Measurements from ENCODE around the gene WDR76.

Gene WDR76

GRCh38 chr15:43899928-43900327, 73.1 kb downstream of the WDR76 start:
- H2AFZ ChIP-seq (ENCODE audit: low read depth), result no peak overlapping the region
- no peaks in the 10 kb centered on the region for H3K36me3 ChIP-seq (ENCODE audit: insufficient read depth)
- no peak for TF ChIP-seq CTCF (conservative IDR thresholded peaks at IDR 0.05; ENCODE audit: low read depth, low read length)
- H3K27ac ChIP-seq, result no peak overlapping the region
- H3K79me2 ChIP-seq (ENCODE audit: insufficient read depth, low read depth), result no peaks in the 10 kb centered on the region
- H3K4me2 ChIP-seq, result no peak overlapping the region
- H3K4me3 ChIP-seq (IDR thresholded peaks at IDR 0.05; ENCODE audit: insufficient read depth, low read depth, low read length), result no peak overlapping the region
- H3K27me3 ChIP-seq (ENCODE audit: insufficient read depth, low read depth), result no peaks in the 10 kb centered on the region
- H3K4me1 ChIP-seq (ENCODE audit: low read depth, poor library complexity, severe bottlenecking), result peaks cover 9% of the 10 kb centered on the region
- H3K9ac ChIP-seq, result no peak overlapping the region
- no peaks in the 10 kb centered on the region for H4K20me1 ChIP-seq (ENCODE audit: insufficient read depth)

- no peak overlapping the region for H3K27ac ChIP-seq
Measured at GRCh38 chr15:43900996-43901395, 74.2 kb downstream of the WDR76 start.

GRCh38 chr15:43901495-43901894, 74.7 kb downstream of the WDR76 start:
- peaks cover 9% of the 10 kb centered on the region for H3K4me1 ChIP-seq (ENCODE audit: low read depth, poor library complexity, severe bottlenecking)
- no peak overlapping the region for H3K9ac ChIP-seq
- H2AFZ ChIP-seq (ENCODE audit: low read depth), result no peak overlapping the region
- no peak overlapping the region for H3K4me2 ChIP-seq
- no peak overlapping the region for H3K4me3 ChIP-seq (IDR thresholded peaks at IDR 0.05; ENCODE audit: insufficient read depth, low read depth, low read length)
- H3K27me3 ChIP-seq (ENCODE audit: insufficient read depth, low read depth), result no peaks in the 10 kb centered on the region
- H4K20me1 ChIP-seq (ENCODE audit: insufficient read depth), result no peaks in the 10 kb centered on the region
- H3K27ac ChIP-seq, result no peak overlapping the region
- H3K79me2 ChIP-seq (ENCODE audit: insufficient read depth, low read depth), result no peaks in the 10 kb centered on the region
- TF ChIP-seq CTCF (conservative IDR thresholded peaks at IDR 0.05; ENCODE audit: low read depth, low read length), result no peak
- H3K36me3 ChIP-seq (ENCODE audit: insufficient read depth), result no peaks in the 10 kb centered on the region

More at GRCh38 chr15:43900996-43901395, 74.2 kb downstream of the WDR76 start:
- Histone ChIP-seq H3K36me3 (ENCODE audit: insufficient read depth) (no peaks in the 10 kb centered on the region), H3K27me3 (ENCODE audit: insufficient read depth, low read depth) (no peaks in the 10 kb centered on the region), H4K20me1 (ENCODE audit: insufficient read depth) (no peaks in the 10 kb centered on the region), H3K4me2 (no peak overlapping the region), H3K79me2 (ENCODE audit: insufficient read depth, low read depth) (no peaks in the 10 kb centered on the region), H3K4me1 (ENCODE audit: low read depth, poor library complexity, severe bottlenecking) (peaks cover 9% of the 10 kb centered on the region), H2AFZ (ENCODE audit: low read depth) (no peak overlapping the region), H3K9ac (no peak overlapping the region), H3K4me3 (IDR thresholded peaks at IDR 0.05; ENCODE audit: insufficient read depth, low read depth, low read length) (no peak overlapping the region)
- no peak for TF ChIP-seq CTCF (conservative IDR thresholded peaks at IDR 0.05; ENCODE audit: low read depth, low read length)

DNA sequence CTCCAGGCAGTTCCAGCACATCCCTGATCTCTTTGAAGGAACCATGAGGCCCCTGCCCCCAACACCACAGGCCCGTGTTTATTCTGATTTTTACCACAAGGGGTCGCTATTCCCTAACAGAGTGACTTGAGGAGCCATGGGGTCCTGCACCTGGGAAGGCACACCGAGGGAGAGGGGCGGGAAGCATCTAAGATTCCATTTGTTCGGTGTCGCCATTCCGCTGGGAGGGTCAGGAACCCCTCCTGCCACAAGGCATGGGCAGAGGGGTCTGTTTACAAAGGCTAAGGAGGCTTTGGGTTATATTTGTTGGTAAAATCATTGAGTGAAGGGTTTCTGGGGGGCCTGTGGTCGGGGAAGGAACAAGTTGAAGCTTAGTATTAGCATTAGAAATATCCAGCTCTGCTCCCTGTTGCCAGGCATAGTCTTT, 77.1 kb downstream of the WDR76 start:
- H3K27me3 ChIP-seq (ENCODE audit: insufficient read depth, low read depth), result no peaks in the 10 kb centered on the region
- H3K4me1 ChIP-seq (ENCODE audit: low read depth, poor library complexity, severe bottlenecking), result peaks cover 9% of the 10 kb centered on the region
- H3K27ac ChIP-seq, result no peak overlapping the region
- H2AFZ ChIP-seq (ENCODE audit: low read depth), result peak overlapping the region; percentile 25; the same call in 1 of the 2 replicates
- no peaks in the 10 kb centered on the region for H4K20me1 ChIP-seq (ENCODE audit: insufficient read depth)
- H3K4me3 ChIP-seq (IDR thresholded peaks at IDR 0.05; ENCODE audit: insufficient read depth, low read depth, low read length), result no peak overlapping the region
- TF ChIP-seq CTCF (conservative IDR thresholded peaks at IDR 0.05; ENCODE audit: low read depth, low read length), result peak; percentile 98
- no peaks in the 10 kb centered on the region for H3K79me2 ChIP-seq (ENCODE audit: insufficient read depth, low read depth)
- H3K36me3 ChIP-seq (ENCODE audit: insufficient read depth), result no peaks in the 10 kb centered on the region
- H3K4me2 ChIP-seq, result 0 out of 2 replicates have a peak overlapping the region, but pooled peaks have one; percentile 14
- no peak overlapping the region for H3K9ac ChIP-seq
